ENCODE measurements around the gene LTK.

DNA sequence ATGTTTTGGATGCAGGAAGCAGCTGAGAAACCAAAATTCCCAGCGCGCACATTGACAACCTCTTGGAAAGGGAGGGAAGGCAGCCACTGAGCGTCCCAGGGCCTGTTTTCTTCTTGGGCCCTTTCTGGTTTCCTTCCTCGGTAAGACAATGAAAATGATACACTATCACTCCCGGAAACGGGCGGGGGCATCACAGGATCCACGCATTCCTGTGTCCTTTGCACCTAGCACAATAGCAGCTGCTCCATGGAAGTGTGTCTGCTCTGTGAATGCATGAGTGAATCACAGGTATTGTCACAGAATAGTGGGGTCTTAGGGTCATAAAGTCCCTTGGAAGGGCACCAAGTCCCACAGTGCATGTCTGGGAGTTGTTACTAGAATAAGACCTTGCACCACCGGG lies 26.2 kb downstream of the LTK start:
- TF ChIP-seq, protein P1, sequence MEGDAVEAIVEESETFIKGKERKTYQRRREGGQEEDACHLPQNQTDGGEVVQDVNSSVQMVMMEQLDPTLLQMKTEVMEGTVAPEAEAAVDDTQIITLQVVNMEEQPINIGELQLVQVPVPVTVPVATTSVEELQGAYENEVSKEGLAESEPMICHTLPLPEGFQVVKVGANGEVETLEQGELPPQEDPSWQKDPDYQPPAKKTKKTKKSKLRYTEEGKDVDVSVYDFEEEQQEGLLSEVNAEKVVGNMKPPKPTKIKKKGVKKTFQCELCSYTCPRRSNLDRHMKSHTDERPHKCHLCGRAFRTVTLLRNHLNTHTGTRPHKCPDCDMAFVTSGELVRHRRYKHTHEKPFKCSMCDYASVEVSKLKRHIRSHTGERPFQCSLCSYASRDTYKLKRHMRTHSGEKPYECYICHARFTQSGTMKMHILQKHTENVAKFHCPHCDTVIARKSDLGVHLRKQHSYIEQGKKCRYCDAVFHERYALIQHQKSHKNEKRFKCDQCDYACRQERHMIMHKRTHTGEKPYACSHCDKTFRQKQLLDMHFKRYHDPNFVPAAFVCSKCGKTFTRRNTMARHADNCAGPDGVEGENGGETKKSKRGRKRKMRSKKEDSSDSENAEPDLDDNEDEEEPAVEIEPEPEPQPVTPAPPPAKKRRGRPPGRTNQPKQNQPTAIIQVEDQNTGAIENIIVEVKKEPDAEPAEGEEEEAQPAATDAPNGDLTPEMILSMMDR (IDR thresholded peaks at IDR 0.05) = no peak
- no peak for TF ChIP-seq POLR2A (IDR thresholded peaks at IDR 0.05)

Measured in thyroid gland (tissue), 4 donors.